B cell (primary cell): ENCODE data around the gene NUP214. TPM values are rescaled to one million over a fixed set of nuclear protein-coding genes. Genes with fewer than 3 reads are reported as not detected.

Experiments
- ATAC-seq: fragments of 200-7000 bp; cut with Tn5 transposase; one replicate; pipeline ENCODE4 v1.10.0; 2021; ENCODE audit warnings: low read depth, mild to moderate bottlenecking, moderate number of reproducible peaks, moderate library complexity
- CTCF ChIA-PET: fragments of 350-600 bp; sonication (Branson Sonifier 250); formaldehyde crosslinking; loops from one replicate; lab custom pipeline; 2021; ENCODE audit warnings: antibody characterized with exemption, inconsistent platforms; lab: Charles Lee
- POLR2A ChIA-PET: fragments of 350-600 bp; sonication (Branson Sonifier 250); formaldehyde crosslinking; loops from one replicate; lab custom pipeline; 2021; ENCODE audit warnings: antibody characterized with exemption; lab: Charles Lee
- DNase-seq: peaks from one replicate; pipeline ENCODE4 v3.0.0; 2013
- H2AFZ ChIP-seq: 2 replicates; pipeline ENCODE4 v1.6.1; 2012; ENCODE audit warnings: mild to moderate bottlenecking, low read depth, low read length; ENCODE audit not compliant: insufficient read depth, poor library complexity, severe bottlenecking
- H3K27ac ChIP-seq, 2 donors: 1 replicate in 1 of 2; 2 replicates in 1 of 2; pipeline ENCODE4 v1.5.1; 2012 to 2013; ENCODE audit warnings: low read length in 2 of 2, mild to moderate bottlenecking in 2 of 2, moderate library complexity in 1 of 2
- H3K27me3 ChIP-seq, 4 experiments: fragments of 200-600 bp in 1 of 4; sonication (generic) in 1 of 4; replicated peaks in 1 of 4; 1 replicate in 2 of 4; 2 replicates in 2 of 4; pipeline versions ENCODE4 v1.6.1 to v1.7.0; 2013 to 2016; ENCODE audit warnings: low read length in 3 of 4, mild to moderate bottlenecking in 2 of 4, mixed read lengths in 1 of 4, moderate library complexity in 1 of 4; ENCODE audit not compliant: insufficient read depth in 4 of 4, control insufficient read depth in 3 of 4; ENCODE audit errors: control extremely low read depth in 1 of 4
- H3K36me3 ChIP-seq, 2 experiments: replicated peaks in 1 of 2; 1 replicate in 1 of 2; 2 replicates in 1 of 2; pipeline versions ENCODE4 v1.6.1 to v1.7.1; 2013; ENCODE audit warnings: low read length in 1 of 2; ENCODE audit not compliant: insufficient read depth in 2 of 2, control insufficient read depth in 1 of 2; ENCODE audit errors: control extremely low read depth in 1 of 2, extremely low read depth in 1 of 2
- H3K4me1 ChIP-seq, 2 donors: fragments of 200-600 bp in 1 of 2; sonication (generic) in 1 of 2; 1 replicate in 1 of 2; 2 replicates in 1 of 2; pipeline versions ENCODE4 v1.5.1 to v1.6.1; 2013 to 2017; ENCODE audit warnings: low read length in 2 of 2; ENCODE audit not compliant: control insufficient read depth in 2 of 2, insufficient read depth in 2 of 2
- H3K4me2 ChIP-seq: replicated peaks from 2 replicates; pipeline ENCODE3; 2012; ENCODE audit warnings: mild to moderate bottlenecking, low read depth, low read length; ENCODE audit not compliant: poor library complexity, severe bottlenecking
- H3K4me3 ChIP-seq, 5 experiments: fragments of 200-600 bp in 1 of 5; sonication (generic) in 1 of 5; 1 replicate in 3 of 5; 2 replicates in 2 of 5; pipeline versions ENCODE4 v1.5.1 to v1.7.0; 2011 to 2016; ENCODE audit warnings: low read length in 4 of 5, mild to moderate bottlenecking in 4 of 5, low read depth in 2 of 5, control low read depth in 1 of 5, moderate library complexity in 1 of 5; ENCODE audit not compliant: insufficient read depth in 1 of 5; ENCODE audit errors: control extremely low read depth in 1 of 5, extremely low read depth in 1 of 5
- H3K79me2 ChIP-seq: fragments of 200-600 bp; sonication (generic); one replicate; pipeline ENCODE4 v1.6.0; 2016; ENCODE audit warnings: low read length; ENCODE audit not compliant: control insufficient read depth, insufficient read depth
- H3K9ac ChIP-seq: fragments of 200-600 bp; sonication (generic); 2 replicates; pipeline ENCODE4 v1.6.1; 2017; ENCODE audit warnings: mild to moderate bottlenecking, low read length, moderate library complexity
- H3K9me3 ChIP-seq, 3 donors: one replicate each; pipeline versions ENCODE4 v1.6.1 to v1.7.1; 2013; ENCODE audit warnings: low read length in 2 of 3; ENCODE audit not compliant: control insufficient read depth in 2 of 3, insufficient read depth in 1 of 3; ENCODE audit errors: control extremely low read depth in 1 of 3
- H4K20me1 ChIP-seq: 2 replicates; pipeline ENCODE4 v1.6.0; 2012; ENCODE audit warnings: mild to moderate bottlenecking, low read length; ENCODE audit not compliant: insufficient read depth, control insufficient read depth, poor library complexity, severe bottlenecking
- H3K27ac Mint-ChIP-seq: one replicate; pipeline ENCODE4 v1.8.0; 2021; ENCODE audit warnings: mixed read lengths
- H3K27me3 Mint-ChIP-seq: one replicate; pipeline ENCODE4 v1.8.0; 2021; ENCODE audit warnings: mixed read lengths
- H3K4me1 Mint-ChIP-seq: one replicate; pipeline ENCODE4 v1.8.0; 2021; ENCODE audit warnings: mixed read lengths
- H3K4me3 Mint-ChIP-seq: one replicate; pipeline ENCODE4 v1.8.0; 2021; ENCODE audit warnings: mixed read lengths
- H3K9me3 Mint-ChIP-seq: one replicate; pipeline ENCODE4 v1.8.0; 2022; ENCODE audit warnings: mixed read lengths; ENCODE audit not compliant: insufficient read depth
- EZH2 ChIP-seq: IDR thresholded peaks from 2 replicates; pipeline ENCODE4 v1.6.1; 2012; ENCODE audit warnings: borderline replicate concordance, low read depth, mild to moderate bottlenecking, moderate library complexity, low read length; ENCODE audit not compliant: insufficient read depth, poor library complexity, severe bottlenecking
- WGBS: methylation state at CpG from one replicate; pipeline ENCODE4 v1.1.5; 2013; ENCODE audit warnings: missing lambda C conversion rate; ENCODE audit not compliant: insufficient coverage; 5-methylcytosine and 5-hydroxymethylcytosine counted together
- intact Hi-C: fragments of 100-400 bp; cut with micrococcal nuclease; formaldehyde crosslinking; loops from one replicate; pipeline ENCODE4 v1.10.0; 2022
- polyA plus RNA-seq: library from polyadenylated mRNA; depleted of rRNA; stranded (reverse); fragments of >200 nt; gene quantifications from 2 replicates; pipeline ENCODE4 v1.2.3, GENCODE V29; 2012
- total RNA-seq, 2 donors: library from RNA; stranded (reverse); fragments of 120-200 nt in 1 of 2; gene quantifications; 1 replicate in 1 of 2; 2 replicates in 1 of 2; pipeline versions ENCODE4 v1.2.3 to v1.2.4, GENCODE V29; 2013 to 2022
- TF ChIP-seq, protein P1 (sequence below): fragments of 200-600 bp; IDR thresholded peaks from one replicate; pipeline ENCODE4 v1.8.0; 2022; ENCODE audit warnings: antibody characterized with exemption, mild to moderate bottlenecking

Gene NUP214
- total and polyA plus RNA-seq, 2 donors (not counting 1 experiment from before 2014, with no cell fraction given) = 19.0 to 94.6 TPM

DNA sequence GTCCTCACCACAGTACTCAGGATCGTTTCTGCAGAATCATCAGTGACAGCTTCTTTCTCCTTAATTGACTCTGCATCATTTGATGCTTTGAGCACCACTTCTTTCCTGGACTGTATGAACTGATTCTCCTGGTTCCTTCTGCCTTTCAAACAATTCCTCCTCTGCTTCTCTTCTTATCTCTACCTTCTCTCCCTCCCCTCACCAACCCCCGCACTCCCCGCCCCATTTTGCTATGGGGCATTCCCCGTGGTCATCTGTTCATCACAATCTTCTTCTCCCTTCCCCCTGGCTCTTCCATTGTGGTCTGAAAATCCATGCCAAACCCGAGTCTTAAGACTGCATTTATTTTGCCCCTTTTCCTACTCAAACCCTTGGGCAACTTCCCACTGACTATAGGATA is 93.0 kb downstream of the NUP214 start:
- Mint-ChIP-seq H3K4me1 (no peaks in the 10 kb centered on the region), H3K27ac (no peak overlapping the region), H3K4me3 (no peak overlapping the region), H3K9me3 (no peaks in the 10 kb centered on the region), H3K27me3 (no peaks in the 10 kb centered on the region)
- no peak for ATAC-seq
- CTCF ChIA-PET = no interaction called here
- POLR2A ChIA-PET = no interaction called here
- Histone ChIP-seq H3K4me3 (no peak overlapping the region), H3K9ac (no peak overlapping the region), H3K27ac (no peak overlapping the region), H3K9me3 (no peaks in the 10 kb centered on the region), H3K4me2 (no peak overlapping the region), H2AFZ (no peak overlapping the region), H3K27me3 (no peaks in the 10 kb centered on the region), H3K4me1 (no peaks in the 10 kb centered on the region), H3K36me3 (peaks cover 0 to 17% of the 10 kb centered on the region in 2 experiments), H4K20me1 (no peaks in the 10 kb centered on the region), H3K79me2 (no peaks in the 10 kb centered on the region)
- no peak for DNase-seq
- no peak for TF ChIP-seq EZH2
- TF ChIP-seq, protein P1, sequence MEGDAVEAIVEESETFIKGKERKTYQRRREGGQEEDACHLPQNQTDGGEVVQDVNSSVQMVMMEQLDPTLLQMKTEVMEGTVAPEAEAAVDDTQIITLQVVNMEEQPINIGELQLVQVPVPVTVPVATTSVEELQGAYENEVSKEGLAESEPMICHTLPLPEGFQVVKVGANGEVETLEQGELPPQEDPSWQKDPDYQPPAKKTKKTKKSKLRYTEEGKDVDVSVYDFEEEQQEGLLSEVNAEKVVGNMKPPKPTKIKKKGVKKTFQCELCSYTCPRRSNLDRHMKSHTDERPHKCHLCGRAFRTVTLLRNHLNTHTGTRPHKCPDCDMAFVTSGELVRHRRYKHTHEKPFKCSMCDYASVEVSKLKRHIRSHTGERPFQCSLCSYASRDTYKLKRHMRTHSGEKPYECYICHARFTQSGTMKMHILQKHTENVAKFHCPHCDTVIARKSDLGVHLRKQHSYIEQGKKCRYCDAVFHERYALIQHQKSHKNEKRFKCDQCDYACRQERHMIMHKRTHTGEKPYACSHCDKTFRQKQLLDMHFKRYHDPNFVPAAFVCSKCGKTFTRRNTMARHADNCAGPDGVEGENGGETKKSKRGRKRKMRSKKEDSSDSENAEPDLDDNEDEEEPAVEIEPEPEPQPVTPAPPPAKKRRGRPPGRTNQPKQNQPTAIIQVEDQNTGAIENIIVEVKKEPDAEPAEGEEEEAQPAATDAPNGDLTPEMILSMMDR = no peak
- intact Hi-C loops = no loop called here
- WGBS = 89% methylated on average over 2 of the region's 5 CpGs

DNA sequence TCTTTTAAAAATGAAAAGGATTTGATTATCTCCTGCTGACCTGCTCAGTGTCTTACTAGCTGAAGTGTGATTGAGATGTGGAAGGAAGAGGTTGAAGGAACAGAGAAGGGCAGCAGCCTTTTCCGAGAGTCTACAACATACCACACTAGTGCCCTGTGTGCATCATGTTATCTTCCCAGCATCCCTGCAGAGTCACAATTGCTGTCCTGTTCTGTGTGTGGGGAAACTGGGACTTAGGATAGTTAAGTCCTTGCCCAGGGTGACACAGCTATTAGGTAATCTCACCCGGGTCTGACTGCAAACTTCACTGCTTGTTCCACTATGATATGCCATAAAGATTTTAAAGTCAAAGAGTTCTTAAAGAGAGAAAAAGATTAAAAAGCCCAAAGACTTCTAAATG is 95.1 kb downstream of the NUP214 start:
- CTCF ChIA-PET = interaction anchor here (0.9 kb wide), 1 partner anchor 9 kb away, joined by 5 read pairs; no protein-coding TSS in a partner anchor
- H3K9ac ChIP-seq = no peak overlapping the region
- DNase-seq = no peak
- Mint-ChIP-seq H3K4me3 (no peak overlapping the region), H3K4me1 (no peaks in the 10 kb centered on the region), H3K9me3 (no peaks in the 10 kb centered on the region), H3K27ac (no peak overlapping the region), H3K27me3 (no peaks in the 10 kb centered on the region)
- H4K20me1 ChIP-seq = no peaks in the 10 kb centered on the region
- H3K79me2 ChIP-seq = no peaks in the 10 kb centered on the region
- ATAC-seq = no peak
- no peak overlapping the region for H3K4me2 ChIP-seq
- intact Hi-C loops = no loop called here
- no peak overlapping the region for H2AFZ ChIP-seq
- H3K4me3 ChIP-seq = no peak overlapping the region
- H3K27ac ChIP-seq = no peak overlapping the region
- H3K4me1 ChIP-seq = peaks cover 0 to under 1% of the 10 kb centered on the region in 2 donors
- WGBS = no CpG with 5 or more reads among the region's 2 CpGs
- no peak for TF ChIP-seq EZH2
- TF ChIP-seq, protein P1 = no peak
- H3K9me3 ChIP-seq = no peaks in the 10 kb centered on the region
- POLR2A ChIA-PET = no interaction called here
- peaks cover 0 to 18% of the 10 kb centered on the region in 2 experiments for H3K36me3 ChIP-seq
- H3K27me3 ChIP-seq = no peaks in the 10 kb centered on the region
